Neural crest cell (in vitro differentiated cells): ENCODE measurements around the gene BEST4. TPM values are rescaled to one million over a fixed set of nuclear protein-coding genes. Genes with fewer than 3 reads are reported as not detected.

Source experiments
- DNase-seq: peaks from one replicate; pipeline ENCODE4 v3.0.0; 2021; ENCODE audit warnings: low read depth, mixed read lengths, low spot score
- H3K27ac Mint-ChIP-seq: one replicate; pipeline ENCODE4 v1.8.0; 2021; ENCODE audit warnings: mild to moderate bottlenecking, mixed read lengths; ENCODE audit not compliant: unreplicated experiment
- H3K27me3 Mint-ChIP-seq: 2 replicates; pipeline ENCODE4 v1.8.0; 2021; ENCODE audit warnings: low read depth, mild to moderate bottlenecking, mixed read lengths
- H3K36me3 Mint-ChIP-seq: 2 replicates; pipeline ENCODE4 v1.8.0; 2021; ENCODE audit warnings: low read depth, mild to moderate bottlenecking, mixed read lengths
- H3K4me1 Mint-ChIP-seq: 2 replicates; pipeline ENCODE4 v1.8.0; 2021; ENCODE audit warnings: mixed read lengths
- H3K4me3 Mint-ChIP-seq: one replicate; pipeline ENCODE4 v1.8.0; 2021; ENCODE audit warnings: mild to moderate bottlenecking, mixed read lengths
- H3K9me3 Mint-ChIP-seq: 2 replicates; pipeline ENCODE4 v1.8.0; 2021; ENCODE audit warnings: mixed read lengths
- total RNA-seq: library from RNA; stranded (reverse); gene quantifications from 2 replicates; pipeline ENCODE4 v1.2.1, GENCODE V29; 2021
- TF ChIP-seq, protein P1 (sequence below): fragments of 200-600 bp; sonication (generic); conservative IDR thresholded peaks from 2 replicates; pipeline ENCODE4 v1.5.0; 2021; ENCODE audit warnings: antibody characterized with exemption, mild to moderate bottlenecking

Gene BEST4
- total RNA-seq, 1 donor from 2014 or later, result 0.23 TPM

DNA sequence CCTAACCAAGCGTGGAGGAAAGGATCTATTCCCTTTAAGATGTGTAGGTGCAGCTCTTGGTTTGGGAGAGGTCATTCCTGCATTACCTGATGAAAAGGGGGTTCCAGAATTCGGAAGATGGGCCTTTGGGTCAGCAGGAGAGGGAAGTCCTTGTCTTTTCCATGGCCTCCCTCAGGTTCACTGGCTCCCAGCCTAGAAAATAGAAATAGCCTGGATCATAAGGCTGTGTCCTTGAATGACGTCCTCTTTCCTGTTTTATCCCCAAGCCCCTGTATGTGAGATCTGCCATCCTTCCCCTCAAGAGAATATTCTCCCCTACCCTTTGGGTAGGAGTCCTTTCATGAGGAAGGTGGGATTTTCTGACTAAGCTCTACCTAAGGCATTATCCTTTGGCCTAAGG lies 27.1 kb downstream of the BEST4 start:
- Mint-ChIP-seq H3K4me3 (no peak overlapping the region), H3K27me3 (no peaks in the 10 kb centered on the region), H3K36me3 (peaks cover 18% of the 10 kb centered on the region), H3K27ac (no peak overlapping the region), H3K4me1 (no peaks in the 10 kb centered on the region), H3K9me3 (no peaks in the 10 kb centered on the region)
- DNase-seq, result no peak
- TF ChIP-seq, protein P1, sequence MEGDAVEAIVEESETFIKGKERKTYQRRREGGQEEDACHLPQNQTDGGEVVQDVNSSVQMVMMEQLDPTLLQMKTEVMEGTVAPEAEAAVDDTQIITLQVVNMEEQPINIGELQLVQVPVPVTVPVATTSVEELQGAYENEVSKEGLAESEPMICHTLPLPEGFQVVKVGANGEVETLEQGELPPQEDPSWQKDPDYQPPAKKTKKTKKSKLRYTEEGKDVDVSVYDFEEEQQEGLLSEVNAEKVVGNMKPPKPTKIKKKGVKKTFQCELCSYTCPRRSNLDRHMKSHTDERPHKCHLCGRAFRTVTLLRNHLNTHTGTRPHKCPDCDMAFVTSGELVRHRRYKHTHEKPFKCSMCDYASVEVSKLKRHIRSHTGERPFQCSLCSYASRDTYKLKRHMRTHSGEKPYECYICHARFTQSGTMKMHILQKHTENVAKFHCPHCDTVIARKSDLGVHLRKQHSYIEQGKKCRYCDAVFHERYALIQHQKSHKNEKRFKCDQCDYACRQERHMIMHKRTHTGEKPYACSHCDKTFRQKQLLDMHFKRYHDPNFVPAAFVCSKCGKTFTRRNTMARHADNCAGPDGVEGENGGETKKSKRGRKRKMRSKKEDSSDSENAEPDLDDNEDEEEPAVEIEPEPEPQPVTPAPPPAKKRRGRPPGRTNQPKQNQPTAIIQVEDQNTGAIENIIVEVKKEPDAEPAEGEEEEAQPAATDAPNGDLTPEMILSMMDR, result no peak

GRCh38 chr1:44759077-44759476 lies 28.9 kb downstream of the BEST4 start:
- Mint-ChIP-seq H3K36me3 (peaks cover 18% of the 10 kb centered on the region), H3K4me3 (no peak overlapping the region)

GRCh38 chr1:44757420-44757819 lies 30.6 kb downstream of the BEST4 start:
- no peaks in the 10 kb centered on the region for H3K4me1 Mint-ChIP-seq
- no peaks in the 10 kb centered on the region for H3K9me3 Mint-ChIP-seq
- no peaks in the 10 kb centered on the region for H3K27me3 Mint-ChIP-seq
- H3K36me3 Mint-ChIP-seq, result peaks cover 10% of the 10 kb centered on the region
- H3K27ac Mint-ChIP-seq, result no peak overlapping the region
- no peak for DNase-seq
- no peak overlapping the region for H3K4me3 Mint-ChIP-seq
- TF ChIP-seq, protein P1, result no peak

More at GRCh38 chr1:44759077-44759476, 28.9 kb downstream of the BEST4 start:
- H3K27ac Mint-ChIP-seq, result no peak overlapping the region
- no peaks in the 10 kb centered on the region for H3K9me3 Mint-ChIP-seq
- no peaks in the 10 kb centered on the region for H3K27me3 Mint-ChIP-seq
- DNase-seq, result no peak
- no peaks in the 10 kb centered on the region for H3K4me1 Mint-ChIP-seq
- TF ChIP-seq, protein P1, result no peak

DNA sequence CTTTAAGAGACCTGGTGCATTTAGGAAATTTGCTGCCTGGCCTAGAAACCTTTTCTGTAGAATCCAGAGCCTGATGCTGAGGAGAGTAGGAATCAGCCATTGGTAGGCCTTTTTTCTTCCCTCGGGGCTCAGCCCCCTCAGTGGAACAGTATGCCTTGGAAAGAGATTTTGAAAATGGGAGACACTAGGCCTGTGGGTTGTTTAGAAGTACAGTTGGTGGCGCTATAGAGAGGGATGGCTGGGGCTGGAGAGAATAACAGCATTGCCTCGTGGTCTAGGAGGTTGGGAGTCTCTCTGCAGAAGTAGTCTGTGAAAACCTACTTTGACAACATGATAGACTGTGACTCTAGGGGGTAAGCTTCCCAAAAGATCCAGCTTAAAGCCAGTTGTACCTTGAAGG lies 40.1 kb downstream of the BEST4 start:
- no peak for DNase-seq
- peaks cover 9% of the 10 kb centered on the region for H3K4me1 Mint-ChIP-seq
- no peaks in the 10 kb centered on the region for H3K27me3 Mint-ChIP-seq
- peaks cover 17% of the 10 kb centered on the region for H3K36me3 Mint-ChIP-seq
- H3K9me3 Mint-ChIP-seq, result no peaks in the 10 kb centered on the region
- no peak overlapping the region for H3K27ac Mint-ChIP-seq
- TF ChIP-seq, protein P1, result no peak
- H3K4me3 Mint-ChIP-seq, result peak overlapping the region; percentile 31

- H3K27me3 Mint-ChIP-seq, result no peaks in the 10 kb centered on the region
- no peak for DNase-seq
- no peaks in the 10 kb centered on the region for H3K9me3 Mint-ChIP-seq
- H3K27ac Mint-ChIP-seq, result peak overlapping the region; percentile 12
- H3K4me3 Mint-ChIP-seq, result peak overlapping the region; percentile 81
- H3K36me3 Mint-ChIP-seq, result peaks cover 15% of the 10 kb centered on the region
- TF ChIP-seq, protein P1, result no peak
- peaks cover 33% of the 10 kb centered on the region for H3K4me1 Mint-ChIP-seq
Observed at GRCh38 chr1:44743211-44743610, 44.8 kb downstream of the BEST4 start.

GRCh38 chr1:44740179-44740617 lies 47.8 kb downstream of the BEST4 start:
- TF ChIP-seq, protein P1, result no peak
- peak overlapping the region; percentile 99 for H3K27ac Mint-ChIP-seq
- peaks cover 33% of the 10 kb centered on the region for H3K4me1 Mint-ChIP-seq
- H3K4me3 Mint-ChIP-seq, result peak overlapping the region; percentile 98
- no peaks in the 10 kb centered on the region for H3K9me3 Mint-ChIP-seq
- DNase-seq, result no peak
- H3K27me3 Mint-ChIP-seq, result no peaks in the 10 kb centered on the region
- peaks cover 8% of the 10 kb centered on the region for H3K36me3 Mint-ChIP-seq
